GM19397 (cell line): ENCODE measurements around the gene WASF1.

Source experiments
- ATAC-seq: cut with Tn5 transposase; IDR thresholded peaks from one replicate; pipeline ENCODE4 v1.9.1; 2021; ENCODE audit warnings: mild to moderate bottlenecking, moderate library complexity; ENCODE audit not compliant: unreplicated experiment

Gene WASF1

GRCh38 chr6:110179406-110180227 lies at the start of gene WASF1:
TSS of gene WASF1 (minus strand) at chr6:110179670. CDS start at chr6:110127601, 52,069 bp downstream.
- peak; percentile 90 for ATAC-seq

- no peak for ATAC-seq
These were observed 46.8 kb upstream of the WASF1 start for GRCh38 chr6:110226261-110226660.

GRCh38 chr6:110221738-110222137 lies 42.3 kb upstream of the WASF1 start:
- ATAC-seq: no peak

- no peak for ATAC-seq
These were observed 37.8 kb upstream of the WASF1 start for GRCh38 chr6:110217266-110217665.

- no peak for ATAC-seq
These were observed 36.7 kb upstream of the WASF1 start for GRCh38 chr6:110216140-110216539.

- no peak for ATAC-seq
These were observed 34.9 kb upstream of the WASF1 start for GRCh38 chr6:110214338-110214737.

- no peak for ATAC-seq
These were observed 32.3 kb upstream of the WASF1 start for GRCh38 chr6:110211753-110212152.

- ATAC-seq: no peak
These were observed 28.2 kb upstream of the WASF1 start for GRCh38 chr6:110207652-110208051.

- no peak for ATAC-seq
These were observed 21.8 kb upstream of the WASF1 start for GRCh38 chr6:110201151-110201884.

GRCh38 chr6:110198561-110198960 lies 19.1 kb upstream of the WASF1 start:
- ATAC-seq: no peak

- no peak for ATAC-seq
These were observed 17.4 kb upstream of the WASF1 start for GRCh38 chr6:110196874-110197273.

GRCh38 chr6:110195639-110196038 lies 16.2 kb upstream of the WASF1 start:
- ATAC-seq: no peak

GRCh38 chr6:110191477-110191876 lies 12.0 kb upstream of the WASF1 start:
- no peak for ATAC-seq

GRCh38 chr6:110190726-110191125 lies 11.3 kb upstream of the WASF1 start:
- no peak for ATAC-seq

- no peak for ATAC-seq
These were observed 9.3 kb upstream of the WASF1 start for GRCh38 chr6:110188791-110189190.

- peak; percentile 54 for ATAC-seq
These were observed 6.4 kb upstream of the WASF1 start for GRCh38 chr6:110185879-110186278.

GRCh38 chr6:110183292-110183885 lies 3.9 kb upstream of the WASF1 start:
- no peak for ATAC-seq

- no peak for ATAC-seq
These were observed 1.9 kb upstream of the WASF1 start for GRCh38 chr6:110181131-110182030.

GRCh38 chr6:110180228-110181008 lies 948 bp upstream of the WASF1 start, which contains the start of gene CDC40:
TSS of gene CDC40 (plus strand) at chr6:110180427. CDS start at chr6:110180445, 18 bp downstream.
- ATAC-seq: peak; percentile 51
